Activated B cell treated with CpG ODN at 0.5 μM for 24 hours (primary cell): ENCODE measurements around the gene SRSF1. TPM values are rescaled to one million over a fixed set of nuclear protein-coding genes. Genes with fewer than 3 reads are reported as not detected.

Experiments
- ATAC-seq: fragments of 200-7000 bp; cut with Tn5 transposase; one replicate; pipeline ENCODE4 v1.10.0; 2021; ENCODE audit warnings: low read depth, mild to moderate bottlenecking, moderate library complexity
- CTCF ChIA-PET: fragments of 350-600 bp; sonication (Branson Sonifier 250); formaldehyde crosslinking; loops from one replicate; lab custom pipeline; 2021; ENCODE audit warnings: antibody characterized with exemption; lab: Charles Lee
- POLR2A ChIA-PET: fragments of 350-600 bp; sonication (Branson Sonifier 250); formaldehyde crosslinking; loops from one replicate; lab custom pipeline; 2021; ENCODE audit warnings: antibody characterized with exemption; lab: Charles Lee
- DNase-seq: peaks from one replicate; pipeline ENCODE4 v3.0.0; 2022
- H3K27ac Mint-ChIP-seq: one replicate; pipeline ENCODE4 v1.8.0; 2020; ENCODE audit warnings: mixed read lengths
- H3K27me3 Mint-ChIP-seq: one replicate; pipeline ENCODE4 v1.8.0; 2021; ENCODE audit warnings: mixed read lengths
- H3K36me3 Mint-ChIP-seq: one replicate; pipeline ENCODE4 v1.8.0; 2021; ENCODE audit warnings: low read depth, mixed read lengths
- H3K4me1 Mint-ChIP-seq: one replicate; pipeline ENCODE4 v1.8.0; 2021; ENCODE audit warnings: mixed read lengths
- H3K4me3 Mint-ChIP-seq: one replicate; pipeline ENCODE4 v1.8.0; 2020; ENCODE audit warnings: mild to moderate bottlenecking, mixed read lengths
- H3K9me3 Mint-ChIP-seq: one replicate; pipeline ENCODE4 v1.8.0; 2020; ENCODE audit warnings: mixed read lengths
- intact Hi-C: fragments of 100-400 bp; cut with micrococcal nuclease; formaldehyde crosslinking; loops from one replicate; pipeline ENCODE4 v1.15.1; 2024
- total RNA-seq: library from RNA; stranded (reverse); gene quantifications from 2 replicates; pipeline ENCODE4 v1.2.3, GENCODE V29; 2022
- TF ChIP-seq, protein P1 (sequence below): fragments of 200-600 bp; IDR thresholded peaks from one replicate; pipeline ENCODE4 v1.8.0; 2022; ENCODE audit warnings: antibody characterized with exemption, mild to moderate bottlenecking

Gene SRSF1
- total RNA-seq, 1 donor from 2014 or later: 289 TPM

DNA sequence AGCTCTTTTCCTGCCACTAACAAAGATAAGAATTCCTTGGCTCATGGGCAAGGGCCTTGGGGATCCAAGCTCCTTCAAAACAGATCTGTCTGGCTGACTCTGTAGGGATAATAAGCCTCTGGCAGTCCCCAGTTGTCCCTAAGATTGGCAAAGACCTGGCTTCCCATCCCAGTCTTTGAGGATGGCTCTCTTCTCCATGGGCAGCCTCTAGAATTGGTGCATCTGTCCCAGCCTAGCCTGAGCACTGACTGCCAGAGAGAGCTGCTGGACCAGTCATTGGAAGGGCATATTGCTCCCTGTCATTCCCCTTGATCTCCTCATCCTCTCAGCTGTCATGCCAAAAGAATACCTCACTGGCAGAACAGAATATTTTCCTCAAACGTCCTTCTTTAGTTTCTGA, 38.6 kb downstream of the SRSF1 start:
- TF ChIP-seq, protein P1, sequence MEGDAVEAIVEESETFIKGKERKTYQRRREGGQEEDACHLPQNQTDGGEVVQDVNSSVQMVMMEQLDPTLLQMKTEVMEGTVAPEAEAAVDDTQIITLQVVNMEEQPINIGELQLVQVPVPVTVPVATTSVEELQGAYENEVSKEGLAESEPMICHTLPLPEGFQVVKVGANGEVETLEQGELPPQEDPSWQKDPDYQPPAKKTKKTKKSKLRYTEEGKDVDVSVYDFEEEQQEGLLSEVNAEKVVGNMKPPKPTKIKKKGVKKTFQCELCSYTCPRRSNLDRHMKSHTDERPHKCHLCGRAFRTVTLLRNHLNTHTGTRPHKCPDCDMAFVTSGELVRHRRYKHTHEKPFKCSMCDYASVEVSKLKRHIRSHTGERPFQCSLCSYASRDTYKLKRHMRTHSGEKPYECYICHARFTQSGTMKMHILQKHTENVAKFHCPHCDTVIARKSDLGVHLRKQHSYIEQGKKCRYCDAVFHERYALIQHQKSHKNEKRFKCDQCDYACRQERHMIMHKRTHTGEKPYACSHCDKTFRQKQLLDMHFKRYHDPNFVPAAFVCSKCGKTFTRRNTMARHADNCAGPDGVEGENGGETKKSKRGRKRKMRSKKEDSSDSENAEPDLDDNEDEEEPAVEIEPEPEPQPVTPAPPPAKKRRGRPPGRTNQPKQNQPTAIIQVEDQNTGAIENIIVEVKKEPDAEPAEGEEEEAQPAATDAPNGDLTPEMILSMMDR: no peak
- Mint-ChIP-seq H3K27ac (no peak overlapping the region), H3K27me3 (peaks cover 18% of the 10 kb centered on the region), H3K4me1 (no peaks in the 10 kb centered on the region), H3K36me3 (peaks cover 16% of the 10 kb centered on the region), H3K9me3 (no peaks in the 10 kb centered on the region), H3K4me3 (no peak overlapping the region)
- CTCF ChIA-PET: no interaction called here
- ATAC-seq (no peak), DNase-seq (no peak)
- intact Hi-C loops: no loop called here
- POLR2A ChIA-PET: interaction anchor here (1.1 kb wide), 1 partner anchor 13 kb away, joined by 3 read pairs; no protein-coding TSS in a partner anchor

DNA sequence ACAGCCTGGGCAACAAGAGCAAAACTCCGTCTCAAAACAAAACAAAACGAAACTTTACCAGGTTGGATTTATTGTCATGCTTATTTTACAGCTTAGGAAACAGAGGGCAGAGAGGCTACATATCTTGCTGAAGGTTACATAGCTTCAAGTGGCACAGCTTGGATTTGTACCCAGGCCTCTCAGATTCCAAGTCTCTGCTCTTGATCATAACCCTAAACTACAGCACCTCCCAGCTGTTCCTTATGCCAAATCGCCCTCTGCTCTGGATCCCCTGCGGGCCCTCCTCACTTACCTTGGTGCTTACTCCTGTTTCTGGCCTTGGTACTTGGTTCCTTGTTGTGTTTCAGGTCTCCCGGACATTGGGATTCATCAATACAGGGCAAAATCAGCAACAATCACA, 40.2 kb downstream of the SRSF1 start:
- Mint-ChIP-seq H3K9me3 (no peaks in the 10 kb centered on the region), H3K27me3 (peaks cover 30% of the 10 kb centered on the region), H3K27ac (no peak overlapping the region), H3K4me1 (no peaks in the 10 kb centered on the region), H3K36me3 (peaks cover 5% of the 10 kb centered on the region), H3K4me3 (no peak overlapping the region)
- TF ChIP-seq, protein P1: no peak
- CTCF ChIA-PET: no interaction called here
- intact Hi-C loops: no loop called here
- POLR2A ChIA-PET: no interaction called here
- DNase-seq (no peak), ATAC-seq (no peak)

DNA sequence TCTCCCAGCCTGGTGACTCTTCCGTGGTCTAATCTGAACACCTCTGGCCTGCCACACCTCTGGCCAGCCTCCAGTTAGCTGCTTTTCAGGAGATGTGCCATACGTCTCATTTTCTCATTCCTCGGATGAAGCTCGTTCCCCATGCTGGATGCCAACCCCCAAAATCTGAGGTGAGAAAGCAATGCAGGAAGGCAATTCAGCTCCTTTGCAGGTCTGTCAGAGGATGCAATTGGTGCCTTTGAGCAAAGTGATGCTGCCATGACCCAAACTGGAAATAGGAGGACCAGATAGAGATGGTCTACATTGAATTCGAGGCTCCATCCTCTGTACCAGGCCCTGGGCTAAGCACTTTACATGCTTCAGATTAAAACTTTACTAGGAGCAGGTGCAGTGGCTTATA, 40.8 kb downstream of the SRSF1 start:
- POLR2A ChIA-PET: no interaction called here
- TF ChIP-seq, protein P1: no peak
- Mint-ChIP-seq H3K27me3 (peaks cover 31% of the 10 kb centered on the region), H3K36me3 (no peaks in the 10 kb centered on the region), H3K4me3 (no peak overlapping the region), H3K27ac (no peak overlapping the region), H3K9me3 (no peaks in the 10 kb centered on the region), H3K4me1 (no peaks in the 10 kb centered on the region)
- intact Hi-C loops: no loop called here
- CTCF ChIA-PET: no interaction called here
- no peak for ATAC-seq
- DNase-seq: no peak

DNA sequence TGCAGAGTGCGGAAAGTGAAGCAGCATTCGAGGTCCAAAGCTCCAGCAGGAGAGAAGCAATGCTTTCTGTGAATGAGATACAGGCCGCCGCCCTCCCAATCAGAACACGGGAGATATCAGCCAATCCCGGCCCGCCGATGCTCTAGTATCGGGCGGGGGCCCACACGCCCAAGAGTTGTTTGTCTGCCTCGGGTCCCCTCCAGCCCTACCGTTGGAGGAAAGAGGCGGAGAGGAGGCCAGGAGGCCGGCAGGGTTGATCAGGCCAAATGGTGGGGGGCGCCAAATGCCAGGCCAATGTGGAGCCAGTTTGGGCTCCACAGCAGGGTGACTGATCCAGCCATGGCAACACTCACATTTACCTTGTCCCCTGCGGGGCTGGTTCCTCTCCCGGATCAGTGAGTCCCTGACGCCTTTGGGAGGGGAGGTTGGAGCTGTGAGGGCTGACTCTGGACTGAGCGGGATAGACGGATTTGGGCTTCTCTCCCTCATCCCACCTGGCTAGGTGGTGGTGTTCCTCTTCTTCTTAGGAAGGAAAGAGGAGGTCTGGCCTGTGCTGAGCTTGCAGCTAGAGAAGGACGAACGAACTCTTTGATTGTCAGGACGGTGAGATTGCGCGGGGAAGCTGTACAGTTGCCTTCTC, 41.4 kb downstream of the SRSF1 start:
- TF ChIP-seq, protein P1: no peak
- ChIA-PET POLR2A (no interaction called here), CTCF (no interaction called here)
- no peak for ATAC-seq
- intact Hi-C loops: no loop called here
- no peaks in the 10 kb centered on the region for H3K36me3 Mint-ChIP-seq
- DNase-seq: no peak
- H3K4me3 Mint-ChIP-seq: no peak overlapping the region
- H3K9me3 Mint-ChIP-seq: no peaks in the 10 kb centered on the region
- no peaks in the 10 kb centered on the region for H3K4me1 Mint-ChIP-seq
- H3K27ac Mint-ChIP-seq: no peak overlapping the region
- H3K27me3 Mint-ChIP-seq: peaks cover 37% of the 10 kb centered on the region

DNA sequence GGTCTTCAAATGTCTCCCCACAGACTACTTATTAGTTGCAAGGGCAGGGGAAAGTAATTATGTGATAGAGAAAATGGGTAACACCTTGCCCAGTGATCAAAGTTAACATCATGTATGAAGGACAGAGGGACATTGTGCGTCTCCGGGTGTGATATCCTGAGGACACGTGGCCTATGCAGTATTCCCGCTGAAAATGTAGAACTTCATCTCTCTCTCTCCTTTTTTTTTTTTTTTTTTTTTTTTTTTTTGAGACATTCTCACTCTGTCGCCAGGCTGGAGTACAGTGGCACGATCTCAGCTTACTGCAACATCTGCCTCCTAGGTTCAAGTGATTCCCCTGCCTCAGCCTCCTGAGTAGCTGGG, 43.9 kb downstream of the SRSF1 start:
- Mint-ChIP-seq H3K9me3 (no peaks in the 10 kb centered on the region), H3K36me3 (no peaks in the 10 kb centered on the region), H3K27ac (no peak overlapping the region), H3K27me3 (peaks cover 40% of the 10 kb centered on the region), H3K4me3 (no peak overlapping the region), H3K4me1 (no peaks in the 10 kb centered on the region)
- intact Hi-C loops: no loop called here
- DNase-seq (no peak), ATAC-seq (no peak)
- TF ChIP-seq, protein P1: no peak
- ChIA-PET POLR2A (no interaction called here), CTCF (no interaction called here)
